Common myeloid progenitor, CD34-positive (primary cell): ENCODE data around the gene OR10H4.

Source experiments
- CTCF ChIA-PET: fragments of 350-600 bp; sonication (Branson Sonifier 250); formaldehyde crosslinking; loops from one replicate; lab custom pipeline; 2021; ENCODE audit warnings: antibody characterized with exemption; lab: Charles Lee
- POLR2A ChIA-PET: fragments of 350-600 bp; sonication (Branson Sonifier 250); formaldehyde crosslinking; loops from one replicate; lab custom pipeline; 2021; ENCODE audit warnings: antibody characterized with exemption; lab: Charles Lee
- DNase-seq, 3 donors: peaks; one replicate each; pipeline versions ENCODE4 v3.0.0 to v3.0.0-alpha.2; 2013
- H3K27ac ChIP-seq, 2 experiments: 1 replicate in 1 of 2; 2 replicates in 1 of 2; pipeline ENCODE4 v1.7.0; 2013; ENCODE audit warnings: inconsistent platforms in 2 of 2, low read length in 2 of 2, mild to moderate bottlenecking in 2 of 2, low read depth in 1 of 2, moderate library complexity in 1 of 2; ENCODE audit not compliant: severe bottlenecking in 2 of 2, insufficient read depth in 1 of 2, poor library complexity in 1 of 2
- H3K27me3 ChIP-seq, 5 experiments: replicated peaks in 2 of 5; 1 replicate in 3 of 5; 2 replicates in 2 of 5; pipeline versions ENCODE4 v1.6.1 to v1.7.0; 2013; ENCODE audit warnings: low read length in 4 of 5, mild to moderate bottlenecking in 2 of 5, moderate library complexity in 2 of 5, inconsistent platforms in 1 of 5; ENCODE audit not compliant: insufficient read depth in 5 of 5, control insufficient read depth in 4 of 5
- H3K36me3 ChIP-seq, 4 experiments: 1 replicate in 2 of 4; 2 replicates in 2 of 4; pipeline versions ENCODE4 v1.6.1 to v1.7.0; 2013; ENCODE audit warnings: low read length in 3 of 4, control low read depth in 1 of 4, mild to moderate bottlenecking in 1 of 4; ENCODE audit not compliant: control insufficient read depth in 4 of 4, insufficient read depth in 4 of 4
- H3K4me1 ChIP-seq, 4 experiments: 1 replicate in 3 of 4; 2 replicates in 1 of 4; pipeline versions ENCODE4 v1.6.1 to v1.7.1; 2013; ENCODE audit warnings: low read length in 3 of 4, mild to moderate bottlenecking in 3 of 4, control low read depth in 1 of 4, inconsistent platforms in 1 of 4, moderate library complexity in 1 of 4; ENCODE audit not compliant: control insufficient read depth in 4 of 4, insufficient read depth in 4 of 4; ENCODE audit errors: control extremely low read depth in 1 of 4
- H3K4me3 ChIP-seq, 7 experiments: 1 replicate in 4 of 7; 2 replicates in 3 of 7; pipeline versions ENCODE4 v1.5.1 to v1.7.0; 2013; ENCODE audit warnings: mild to moderate bottlenecking in 7 of 7, low read length in 6 of 7, moderate library complexity in 6 of 7, inconsistent platforms in 2 of 7, low read depth in 2 of 7, control low read depth in 1 of 7; ENCODE audit not compliant: insufficient read depth in 4 of 7, control insufficient read depth in 1 of 7; ENCODE audit errors: extremely low read depth in 1 of 7
- H3K9me3 ChIP-seq, 5 experiments: 1 replicate in 4 of 5; 2 replicates in 1 of 5; pipeline versions ENCODE4 v1.6.1 to v1.7.1; 2013; ENCODE audit warnings: low read length in 4 of 5, mild to moderate bottlenecking in 2 of 5, inconsistent platforms in 1 of 5, low read depth in 1 of 5, moderate library complexity in 1 of 5; ENCODE audit not compliant: control insufficient read depth in 4 of 5, insufficient read depth in 2 of 5; ENCODE audit errors: control extremely low read depth in 1 of 5
- WGBS: methylation state at CpG from one replicate; pipeline ENCODE4 v1.1.5; 2013; ENCODE audit not compliant: insufficient coverage; 5-methylcytosine and 5-hydroxymethylcytosine counted together

OR10H4 gene

GRCh38 chr19:15911599-15912235 is 37.1 kb upstream of the OR10H4 start:
- Histone ChIP-seq H3K4me1 (peaks cover 0 to 14% (median 4%) of the 10 kb centered on the region in 4 experiments), H3K4me3 (peak overlapping the region in 5 of 7 experiments; percentile 26 to 69 (median 44)), H3K27me3 (peaks cover 0 to 17% (median 7%) of the 10 kb centered on the region in 5 experiments), H3K36me3 (no peaks in the 10 kb centered on the region), H3K9me3 (peaks cover 0 to 12% (median 4%) of the 10 kb centered on the region in 5 experiments), H3K27ac (no peak overlapping the region)
- 3% methylated on average over 28 of the region's 44 CpGs for WGBS
- ChIA-PET CTCF (interaction anchor here (1.1 to 2.2 kb wide), 4 partner anchors 11 to 101 kb away, joined by 3 to 9 read pairs (median 5); no protein-coding TSS in a partner anchor), POLR2A (no interaction called here)
- DNase-seq: peak; percentile 33 to 70 (median 61)

GRCh38 chr19:15913384-15913783 is 35.4 kb upstream of the OR10H4 start:
- H3K4me1 ChIP-seq: peaks cover 0 to 14% (median 4%) of the 10 kb centered on the region in 4 experiments
- peaks cover 0 to 17% (median 7%) of the 10 kb centered on the region in 5 experiments for H3K27me3 ChIP-seq
- ChIA-PET CTCF (interaction anchor here (2.0 kb wide), 1 partner anchor 10 kb away, joined by 4 read pairs; no protein-coding TSS in a partner anchor), POLR2A (no interaction called here)
- no peak for DNase-seq
- H3K4me3 ChIP-seq: no peak overlapping the region
- H3K27ac ChIP-seq: no peak overlapping the region
- 89% methylated on average over 1 of the region's 6 CpGs for WGBS
- no peaks in the 10 kb centered on the region for H3K36me3 ChIP-seq
- H3K9me3 ChIP-seq: peaks cover 2 to 11% (median 4%) of the 10 kb centered on the region in 5 experiments

- WGBS: 89% methylated on average over 7 of the region's 8 CpGs
- POLR2A ChIA-PET: no interaction called here
- H3K27me3 ChIP-seq: peaks cover 0 to 17% (median 7%) of the 10 kb centered on the region in 5 experiments
- no peak overlapping the region for H3K27ac ChIP-seq
- no peak overlapping the region for H3K4me3 ChIP-seq
- H3K9me3 ChIP-seq: peaks cover 2 to 11% (median 4%) of the 10 kb centered on the region in 5 experiments
- peaks cover 0 to 14% (median 4%) of the 10 kb centered on the region in 4 experiments for H3K4me1 ChIP-seq
- CTCF ChIA-PET: interaction anchor here (2.0 kb wide), 1 partner anchor 10 kb away, joined by 4 read pairs; no protein-coding TSS in a partner anchor
- DNase-seq: no peak
- no peaks in the 10 kb centered on the region for H3K36me3 ChIP-seq
Measured at GRCh38 chr19:15913830-15914229, 35.0 kb upstream of the OR10H4 start.

- H3K27ac ChIP-seq: no peak overlapping the region
- H3K36me3 ChIP-seq: no peaks in the 10 kb centered on the region
- peaks cover 2 to 11% (median 4%) of the 10 kb centered on the region in 5 experiments for H3K9me3 ChIP-seq
- ChIA-PET CTCF (interaction anchor here (2.0 kb wide), 1 partner anchor 8 kb away, joined by 4 read pairs; no protein-coding TSS in a partner anchor), POLR2A (no interaction called here)
- WGBS: no CpG with 5 or more reads among the region's 2 CpGs
- DNase-seq: no peak
- no peak overlapping the region for H3K4me3 ChIP-seq
- peaks cover 0 to 14% (median 4%) of the 10 kb centered on the region in 4 experiments for H3K4me1 ChIP-seq
- peaks cover 0 to 17% (median 7%) of the 10 kb centered on the region in 5 experiments for H3K27me3 ChIP-seq
Measured at GRCh38 chr19:15915109-15915508, 33.7 kb upstream of the OR10H4 start.

GRCh38 chr19:15919243-15919642 is 29.6 kb upstream of the OR10H4 start:
- POLR2A ChIA-PET: no interaction called here
- 81% methylated on average over 3 of the region's 4 CpGs for WGBS

GRCh38 chr19:15922021-15922420 is 26.8 kb upstream of the OR10H4 start:
- 72% methylated on average over 2 of the region's 4 CpGs for WGBS
- H3K4me3 ChIP-seq: no peak overlapping the region
- POLR2A ChIA-PET: no interaction called here
- no peaks in the 10 kb centered on the region for H3K4me1 ChIP-seq
- H3K27ac ChIP-seq: no peak overlapping the region
- H3K9me3 ChIP-seq: peaks cover 0 to 3% (median 0%) of the 10 kb centered on the region in 5 experiments
- DNase-seq: no peak
- no peaks in the 10 kb centered on the region for H3K36me3 ChIP-seq
- H3K27me3 ChIP-seq: peaks cover 2 to 36% (median 8%) of the 10 kb centered on the region in 5 experiments
- CTCF ChIA-PET: no interaction called here

More at GRCh38 chr19:15919243-15919642, 29.6 kb upstream of the OR10H4 start:
- Histone ChIP-seq H3K27ac (no peak overlapping the region), H3K36me3 (no peaks in the 10 kb centered on the region), H3K4me3 (no peak overlapping the region), H3K27me3 (peaks cover 0 to 28% (median 4%) of the 10 kb centered on the region in 5 experiments), H3K4me1 (no peaks in the 10 kb centered on the region), H3K9me3 (peaks cover 2 to 11% (median 4%) of the 10 kb centered on the region in 5 experiments)
- no peak for DNase-seq
- CTCF ChIA-PET: interaction anchor here (1.3 kb wide), 1 partner anchor 288 kb away, joined by 3 read pairs; no protein-coding TSS in a partner anchor

- no peak overlapping the region for H3K4me3 ChIP-seq
Measured at GRCh38 chr19:15923702-15924101, 25.1 kb upstream of the OR10H4 start.

More at GRCh38 chr19:15923702-15924101, 25.1 kb upstream of the OR10H4 start:
- POLR2A ChIA-PET: no interaction called here
- H3K4me1 ChIP-seq: no peaks in the 10 kb centered on the region
- DNase-seq: no peak
- H3K27ac ChIP-seq: no peak overlapping the region
- CTCF ChIA-PET: interaction anchor here (1.0 to 1.5 kb wide), 2 partner anchors 10 to 17 kb away, joined by 3 to 4 read pairs; no protein-coding TSS in a partner anchor
- H3K27me3 ChIP-seq: peaks cover 2 to 42% (median 9%) of the 10 kb centered on the region in 5 experiments
- peaks cover 0 to 3% (median 0%) of the 10 kb centered on the region in 5 experiments for H3K9me3 ChIP-seq
- H3K36me3 ChIP-seq: no peaks in the 10 kb centered on the region
- WGBS: 79% methylated on average over 8 of the region's 8 CpGs
